Hepatocyte (in vitro differentiated cells): ENCODE results near the gene ARHGEF10L.

Experiments
- CTCF ChIP-seq: fragments of 200-600 bp; sonication (generic); IDR thresholded peaks from 2 replicates; pipeline ENCODE4 v1.5.1; 2016; ENCODE audit warnings: antibody characterized with exemption, mild to moderate bottlenecking; ENCODE audit not compliant: poor library complexity
- EZH2 ChIP-seq: fragments of 200-600 bp; sonication (generic); IDR thresholded peaks from 2 replicates; pipeline ENCODE4 v1.6.1; 2016; ENCODE audit warnings: antibody characterized with exemption, mild to moderate bottlenecking, borderline replicate concordance
- EZH2phosphoT487 ChIP-seq: fragments of 200-600 bp; sonication (generic); IDR thresholded peaks from one replicate; pipeline ENCODE4 v1.6.1; 2018; ENCODE audit warnings: antibody characterized with exemption, mild to moderate bottlenecking, low read depth, moderate library complexity; ENCODE audit not compliant: unreplicated experiment, severe bottlenecking

- peak; percentile 23 for TF ChIP-seq CTCF
- no peak for TF ChIP-seq EZH2phosphoT487
- no peak for TF ChIP-seq EZH2
Observed at GRCh38 chr1:17574516-17574915, 35.0 kb downstream of the ARHGEF10L start.
